NCI-H748 (cell line): ENCODE results near the gene CRYGN.

Experiments used
- DNase-seq: peaks from one replicate; lab custom pipeline; 2025; ENCODE audit not compliant: unreplicated experiment; lab: John Stamatoyannopoulos, UW

Gene CRYGN

DNA sequence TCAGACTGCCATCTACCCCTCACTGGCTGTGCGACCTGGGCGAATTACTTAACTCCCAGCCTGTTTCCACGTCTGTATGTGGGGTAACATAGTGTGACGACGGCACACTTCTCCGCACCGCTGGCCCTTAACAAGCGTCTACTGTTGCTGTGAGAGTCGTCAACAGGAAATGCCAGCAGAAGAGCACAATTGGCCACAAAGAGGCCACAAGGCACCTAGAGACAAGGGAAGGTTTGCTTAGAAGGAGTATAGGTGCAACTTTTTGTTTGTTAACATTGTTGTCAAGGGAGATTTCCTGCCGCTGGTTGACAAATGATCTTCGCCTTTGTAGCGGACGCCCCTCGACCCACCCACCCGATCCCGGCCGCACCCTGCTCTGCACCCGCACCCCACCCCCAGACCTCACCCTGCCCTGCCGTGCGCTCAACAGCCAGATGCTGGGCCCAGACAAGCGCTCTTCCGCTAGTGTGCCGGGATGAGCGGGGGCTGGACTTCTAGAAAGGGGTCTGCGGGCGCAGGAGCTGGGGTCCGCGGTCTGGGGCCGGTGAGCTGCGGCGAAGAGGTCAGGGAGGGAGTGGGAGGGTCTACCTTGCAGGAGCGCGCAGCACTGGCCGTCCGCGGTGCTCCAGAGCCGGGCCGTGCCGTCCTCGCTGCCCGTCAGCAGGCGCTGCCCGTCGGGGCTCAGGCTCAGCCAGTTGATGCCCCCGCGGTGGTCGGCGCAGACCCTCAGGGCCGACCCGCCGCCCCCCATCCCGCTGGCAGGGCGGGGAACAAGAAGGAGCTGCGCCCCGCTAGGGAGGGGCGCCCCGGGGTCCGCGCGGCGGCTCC, 30.9 kb downstream of the CRYGN start:
- peak; percentile 35 for DNase-seq

GRCh38 chr7:151408498-151408838, 31.5 kb downstream of the CRYGN start:
- DNase-seq = no peak

DNA sequence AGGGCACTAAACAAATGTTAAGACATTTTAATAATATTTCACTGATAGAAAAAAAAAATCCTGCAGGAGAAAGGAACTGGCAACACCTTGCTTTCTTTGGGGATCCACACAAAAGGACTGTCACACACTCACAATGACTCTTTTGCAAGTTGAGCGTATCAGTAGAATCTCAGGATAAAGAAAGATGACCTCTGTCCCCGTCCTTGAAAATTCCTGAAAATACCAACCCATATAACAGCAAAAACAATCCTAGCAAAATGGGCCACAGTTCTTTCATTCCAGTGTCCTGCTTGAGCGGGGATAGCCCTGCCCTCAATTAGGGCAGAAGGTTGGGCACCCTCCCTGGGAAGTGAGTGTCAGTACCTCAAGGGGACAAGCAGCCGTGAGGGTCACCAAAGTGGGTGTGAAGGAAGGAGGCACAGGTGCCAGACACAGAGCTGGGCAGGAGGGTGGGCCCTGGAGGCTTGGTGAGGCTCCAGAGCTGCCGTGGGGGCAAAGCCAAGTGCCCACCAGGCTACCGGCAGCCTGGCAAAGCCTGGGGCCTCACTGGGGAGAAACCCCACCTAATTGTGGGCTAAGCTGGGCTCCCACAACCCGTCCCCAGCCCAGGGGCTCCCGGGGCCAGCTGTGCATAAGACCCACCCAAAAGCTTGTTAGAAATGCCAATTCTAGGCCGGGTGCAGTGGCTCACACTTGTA, 32.9 kb downstream of the CRYGN start:
- no peak for DNase-seq

DNA sequence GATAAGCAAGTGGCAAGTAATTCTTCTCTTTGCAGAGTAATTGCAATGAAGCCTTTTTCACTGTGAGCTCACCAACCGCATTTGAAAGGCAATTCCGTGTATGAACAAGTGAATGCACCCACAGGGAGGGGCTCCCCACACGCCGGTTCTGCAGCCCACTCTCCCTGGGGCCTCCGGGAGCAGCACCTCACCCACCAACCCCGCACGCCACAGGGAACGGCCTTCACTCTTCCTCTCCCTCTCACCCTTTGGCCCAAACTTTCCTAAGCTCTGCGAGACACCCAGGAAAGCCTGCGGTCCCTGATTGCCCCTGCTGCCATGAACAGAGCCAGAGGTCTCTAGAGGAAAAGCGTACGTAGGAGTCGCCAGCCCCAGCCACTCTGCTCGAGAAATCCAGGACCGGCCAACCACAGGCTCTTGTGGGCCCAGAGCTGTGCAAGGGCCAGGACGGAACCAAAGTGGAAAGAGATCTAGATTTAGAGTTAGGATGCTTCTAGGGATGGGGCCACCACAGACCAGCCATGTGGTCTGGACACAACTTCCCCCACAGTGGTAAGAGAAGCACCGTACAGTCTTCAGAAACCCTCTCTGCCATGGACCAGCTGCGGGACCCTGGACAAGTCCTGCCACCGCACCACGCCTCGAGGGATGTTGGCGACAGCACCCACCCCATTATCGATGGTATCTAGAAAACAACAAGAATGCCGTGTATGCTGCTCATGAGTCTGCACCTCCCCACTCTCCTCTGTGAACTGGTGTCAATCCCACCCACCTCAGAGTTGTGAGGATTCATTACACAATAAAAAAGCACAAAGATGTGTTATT, 33.7 kb downstream of the CRYGN start:
- no peak for DNase-seq

DNA sequence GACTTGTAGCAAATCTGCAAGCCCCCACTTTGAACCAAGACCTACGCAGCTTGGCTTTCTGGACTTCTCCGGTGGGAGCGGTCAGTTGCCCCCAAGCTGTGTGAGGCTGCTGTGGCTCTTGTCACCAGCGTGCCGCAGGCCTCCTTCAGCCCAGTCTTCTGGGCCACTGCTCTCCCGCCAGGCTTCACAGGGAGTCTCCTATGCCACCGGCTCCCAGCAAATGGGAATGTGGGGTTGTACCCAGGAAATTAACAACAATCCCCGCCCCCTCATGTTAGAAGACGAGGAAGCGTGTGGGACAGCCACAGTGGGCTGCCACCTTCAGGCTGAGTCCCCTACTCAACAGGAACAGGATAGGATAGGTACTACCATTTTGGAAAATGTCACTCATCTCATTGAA, 34.4 kb downstream of the CRYGN start:
- no peak for DNase-seq

DNA sequence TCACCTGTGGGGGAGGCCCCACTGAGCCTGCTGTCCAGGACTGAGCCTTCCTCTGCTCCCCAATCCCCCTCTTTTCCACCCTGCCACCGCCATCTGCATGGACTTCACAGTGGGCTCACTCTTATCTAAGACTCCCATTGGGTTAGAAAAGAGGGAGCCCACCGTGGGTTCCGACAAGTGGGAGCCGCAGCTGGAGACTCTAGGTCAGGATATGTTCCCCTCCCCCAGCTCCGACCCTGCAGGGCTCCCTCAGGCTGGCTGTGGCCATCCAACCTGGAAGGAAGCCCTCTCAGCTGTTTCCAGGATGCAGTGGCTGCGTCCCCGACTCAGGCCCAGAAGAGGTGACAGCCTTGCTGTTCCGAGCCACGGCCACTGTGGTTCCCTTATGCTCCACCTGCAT, 34.9 kb downstream of the CRYGN start:
- no peak for DNase-seq

DNA sequence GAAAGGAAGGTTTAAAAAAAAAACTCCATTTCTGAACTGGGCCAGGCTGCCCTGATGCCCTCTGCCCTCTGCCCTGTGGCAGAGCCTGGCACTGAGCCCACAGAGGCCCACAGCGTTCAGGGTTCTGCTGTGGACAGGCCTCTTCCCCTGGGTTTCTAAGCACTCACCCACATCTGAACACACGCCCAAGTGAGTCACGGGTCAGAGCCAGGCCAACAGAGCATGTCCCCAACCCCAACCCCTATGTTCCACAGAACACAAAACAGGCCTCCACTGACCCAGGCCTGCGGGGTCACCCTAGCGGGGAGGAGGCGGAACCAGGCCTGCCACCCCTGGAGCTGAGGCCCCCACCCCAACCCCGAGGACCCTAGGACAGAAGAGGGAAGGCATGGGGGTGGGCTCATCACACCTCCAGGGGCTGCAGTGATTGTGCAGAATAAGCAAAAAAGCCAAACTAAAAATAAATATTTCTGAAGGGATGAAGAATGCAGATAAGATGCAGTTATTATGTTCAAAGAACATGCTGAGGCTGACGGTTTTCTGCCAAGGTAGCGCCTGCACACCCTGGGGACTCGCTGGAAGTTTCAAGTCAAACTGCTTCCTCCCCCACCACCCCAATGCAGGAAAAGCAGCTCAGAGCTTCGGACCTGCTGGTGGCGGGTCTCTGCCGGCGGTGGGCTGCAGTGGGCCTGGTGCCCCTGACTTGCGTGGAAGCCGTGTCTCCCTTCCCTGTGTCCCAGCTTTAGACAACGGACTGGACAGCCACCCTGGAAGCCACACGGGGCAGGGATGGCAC, 35.5 kb downstream of the CRYGN start:
- no peak for DNase-seq

DNA sequence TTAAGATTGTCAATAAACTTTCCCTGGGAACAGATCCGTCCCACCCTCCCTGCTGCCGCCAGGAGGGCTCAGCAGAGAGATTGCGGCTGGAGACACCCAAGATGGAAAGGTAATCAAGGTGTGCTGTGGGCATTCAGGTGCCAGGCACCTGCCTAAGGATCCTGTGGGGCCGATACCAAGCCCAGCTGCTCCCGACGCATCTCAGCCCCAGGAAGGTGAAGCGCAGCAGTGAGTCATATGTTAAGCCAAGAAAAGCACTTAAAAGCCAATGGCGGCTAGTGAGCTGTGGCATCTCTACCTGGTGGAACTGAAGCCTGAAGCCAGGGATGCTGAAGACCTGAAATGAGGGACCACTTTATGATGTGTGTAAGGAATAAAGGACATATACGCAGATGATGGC, 36.2 kb downstream of the CRYGN start:
- no peak for DNase-seq

GRCh38 chr7:151402029-151402835, 37.7 kb downstream of the CRYGN start:
- DNase-seq = no peak

DNA sequence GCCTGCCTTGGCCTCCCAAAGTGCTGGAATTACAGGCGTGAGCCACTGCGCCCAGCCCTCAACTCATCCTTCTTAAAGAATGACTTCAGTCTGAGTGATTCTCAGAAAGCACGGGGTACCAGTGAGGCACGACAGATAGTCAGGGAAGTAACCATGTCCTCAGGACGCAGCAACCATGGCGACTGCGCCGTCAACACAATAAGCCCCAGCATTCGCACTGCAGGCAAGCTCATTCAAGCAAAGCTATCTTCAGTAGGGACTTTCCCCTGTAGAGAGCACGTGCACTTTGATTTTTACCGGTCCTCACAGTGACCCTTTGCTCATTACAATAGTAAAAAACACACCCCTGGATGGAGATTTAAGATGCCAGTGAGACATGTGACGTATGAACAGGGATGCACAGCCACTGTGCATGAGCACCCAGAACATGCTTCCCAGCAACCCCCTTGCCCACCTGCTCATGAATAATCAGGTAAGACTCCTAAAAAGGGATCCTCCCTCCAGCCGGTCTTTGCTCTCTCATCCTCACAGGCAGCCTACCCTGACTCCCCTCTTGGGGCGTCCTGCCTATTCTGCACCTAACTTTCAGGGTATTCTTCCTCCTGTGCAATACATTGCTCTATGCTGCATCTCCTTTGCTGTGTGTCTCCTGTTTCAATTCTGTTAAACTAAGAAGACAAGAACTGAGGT, 39.2 kb downstream of the CRYGN start:
- DNase-seq = peak; percentile 9

DNA sequence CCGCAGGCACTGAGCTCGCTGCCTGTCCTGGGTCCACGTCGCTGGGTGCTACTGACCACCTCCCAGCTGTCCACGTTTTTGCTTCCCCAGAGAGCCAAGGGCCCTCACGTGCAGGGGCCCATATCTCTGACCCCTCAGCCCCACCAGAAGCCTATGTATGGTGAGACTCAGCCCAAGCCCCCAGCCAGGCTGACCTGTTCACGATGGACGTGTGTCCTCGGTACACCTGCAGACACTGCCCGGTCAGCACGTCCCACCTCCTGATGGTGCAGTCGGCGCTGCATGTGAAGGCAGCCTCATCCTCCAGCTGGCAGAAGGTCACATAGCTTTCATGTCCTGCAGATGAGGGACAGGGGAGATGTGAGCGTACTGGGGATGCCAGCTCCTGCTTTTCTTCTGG, 40.0 kb downstream of the CRYGN start:
- no peak for DNase-seq

DNA sequence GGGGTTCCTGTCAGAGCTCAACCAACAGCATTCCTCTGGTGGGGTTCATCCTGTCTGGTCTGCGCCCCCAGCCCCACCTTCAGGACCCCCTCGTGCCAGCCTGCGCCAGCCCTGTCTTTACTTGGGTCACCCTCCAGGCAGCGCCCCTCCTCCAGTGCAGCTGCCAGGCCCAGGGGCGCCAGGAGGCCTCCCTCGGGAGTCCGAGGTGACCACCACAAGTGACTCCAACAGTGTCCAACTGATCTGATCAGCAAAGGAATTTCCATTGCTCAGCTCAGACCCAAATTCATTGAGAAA, 40.7 kb downstream of the CRYGN start:
- no peak for DNase-seq

GRCh38 chr7:151398446-151399304, 41.3 kb downstream of the CRYGN start:
- no peak for DNase-seq

- DNase-seq = no peak
Observed at GRCh38 chr7:151397026-151397425, 42.9 kb downstream of the CRYGN start.

DNA sequence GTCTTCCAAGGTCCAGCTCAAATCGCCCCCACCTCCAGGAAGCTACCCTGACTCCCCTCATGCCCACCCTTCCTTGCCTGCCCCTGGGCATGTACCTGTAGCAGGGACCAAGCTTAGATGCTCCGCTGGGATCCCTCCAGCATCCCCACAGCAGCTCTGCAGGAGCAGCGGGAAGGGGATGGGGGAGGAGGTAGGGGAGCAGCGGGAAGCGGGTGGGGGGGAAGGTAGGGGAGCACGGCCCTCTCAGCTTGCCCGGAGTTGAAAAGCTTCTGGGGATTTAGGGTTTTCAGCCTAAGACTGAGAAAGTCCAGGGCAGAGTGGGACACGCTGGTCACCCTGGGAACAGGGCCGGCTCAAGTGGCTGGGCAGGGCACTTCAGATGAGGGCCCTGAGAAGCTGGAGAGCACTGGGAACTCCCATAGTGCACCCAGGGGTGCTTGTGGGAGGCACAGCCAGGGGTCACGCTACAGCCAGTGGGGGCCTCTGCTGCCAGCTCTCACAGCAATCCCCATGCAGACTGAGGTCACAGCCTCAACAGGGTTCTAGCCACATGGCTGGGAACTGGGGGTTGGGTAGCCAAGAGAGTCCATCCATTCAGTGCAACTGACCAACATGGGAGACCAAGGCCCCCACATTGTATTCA, 43.5 kb downstream of the CRYGN start:
- DNase-seq = no peak

GRCh38 chr7:151395036-151395367, 44.9 kb downstream of the CRYGN start:
- DNase-seq = peak; percentile 13

- no peak for DNase-seq
Observed at GRCh38 chr7:151394076-151395035, 45.6 kb downstream of the CRYGN start.
